WTC11 (cell line): Measurements from ENCODE around the gene ABCC2. TPM values are rescaled to one million over a fixed set of nuclear protein-coding genes. Genes with fewer than 3 reads are reported as not detected.
"Not testable (repeated sequence)": the region's sequence is repeated elsewhere in the genome, so short reads cannot be mapped to it uniquely, and the experiment has no call there.

ENCODE experiments used
- ATAC-seq: fragments of 200-7000 bp; cut with Tn5 transposase; 2 replicates; pipeline ENCODE4 v1.10.0; 2021; ENCODE audit warnings: mild to moderate bottlenecking, moderate library complexity
- CTCF ChIA-PET: fragments of 300-600 bp; sonication (Branson Sonifier 250); formaldehyde crosslinking; loops from one replicate; lab custom pipeline; 2021; ENCODE audit warnings: antibody characterized with exemption; lab: Charles Lee
- POLR2A ChIA-PET: fragments of 350-600 bp; sonication (Branson Sonifier 250); formaldehyde crosslinking; loops from one replicate; lab custom pipeline; 2021; ENCODE audit warnings: antibody characterized with exemption; lab: Charles Lee
- DNase-seq: peaks from one replicate; pipeline ENCODE4 v3.0.0; 2021; ENCODE audit warnings: low spot score
- H3K27ac Mint-ChIP-seq: 2 replicates; pipeline ENCODE4 v1.8.0; 2021; ENCODE audit warnings: mixed read lengths
- H3K27me3 Mint-ChIP-seq: 2 replicates; pipeline ENCODE4 v1.8.0; 2021; ENCODE audit warnings: low read depth, mild to moderate bottlenecking, moderate library complexity, mixed read lengths
- H3K36me3 Mint-ChIP-seq: 2 replicates; pipeline ENCODE4 v1.8.0; 2021; ENCODE audit warnings: mixed read lengths
- H3K4me1 Mint-ChIP-seq: 2 replicates; pipeline ENCODE4 v1.8.0; 2022; ENCODE audit warnings: mixed read lengths
- H3K4me3 Mint-ChIP-seq: 2 replicates; pipeline ENCODE4 v1.8.0; 2021; ENCODE audit warnings: mild to moderate bottlenecking, moderate library complexity, mixed read lengths
- H3K9me3 Mint-ChIP-seq: 2 replicates; pipeline ENCODE4 v1.8.0; 2021; ENCODE audit warnings: mixed read lengths
- CBFB ChIP-seq: sonication (generic); formaldehyde crosslinking; IDR thresholded peaks from 2 replicates; pipeline ENCODE4 v1.8.1; 2022; ENCODE audit warnings: mild to moderate bottlenecking, low read depth, missing genetic modification reagents
- ELF4 ChIP-seq: sonication (generic); formaldehyde crosslinking; IDR thresholded peaks from 2 replicates; pipeline ENCODE4 v1.8.1; 2022; ENCODE audit warnings: low read depth, mild to moderate bottlenecking, moderate library complexity, missing genetic modification reagents
- EMX1 ChIP-seq: fragments of 250-450 bp; sonication (Bioruptor Pico); IDR thresholded peaks from 2 replicates; pipeline ENCODE4 v1.8.0; 2021; ENCODE audit warnings: mild to moderate bottlenecking
- FOXP1 ChIP-seq: sonication (generic); formaldehyde crosslinking; IDR thresholded peaks from 2 replicates; pipeline ENCODE4 v1.8.0; 2022; ENCODE audit warnings: missing genetic modification reagents, mild to moderate bottlenecking, moderate library complexity, borderline replicate concordance
- JUN ChIP-seq: sonication (generic); formaldehyde crosslinking; IDR thresholded peaks from 2 replicates; pipeline ENCODE4 v1.8.0; 2023; ENCODE audit warnings: mild to moderate bottlenecking, missing genetic modification reagents
- KAT7 ChIP-seq: sonication (generic); formaldehyde crosslinking; IDR thresholded peaks from 2 replicates; pipeline ENCODE4 v1.8.1; 2023; ENCODE audit warnings: missing genetic modification reagents, mild to moderate bottlenecking, borderline replicate concordance
- NR2C2 ChIP-seq: sonication (generic); formaldehyde crosslinking; IDR thresholded peaks from 2 replicates; pipeline ENCODE4 v1.8.0; 2022; ENCODE audit warnings: mild to moderate bottlenecking, missing genetic modification reagents
- PRRX2 ChIP-seq: fragments of 250-450 bp; sonication (Bioruptor Pico); IDR thresholded peaks from 2 replicates; pipeline ENCODE4 v1.8.0; 2021; ENCODE audit warnings: mild to moderate bottlenecking
- RORB ChIP-seq: fragments of 250-450 bp; sonication (Bioruptor Pico); IDR thresholded peaks from 2 replicates; pipeline ENCODE4 v1.9.0; 2021; ENCODE audit warnings: mild to moderate bottlenecking
- SOX15 ChIP-seq: fragments of 250-450 bp; sonication (Bioruptor Pico); IDR thresholded peaks from 2 replicates; pipeline ENCODE4 v1.9.0; 2021; ENCODE audit warnings: mild to moderate bottlenecking
- TCF7 ChIP-seq: sonication (generic); formaldehyde crosslinking; IDR thresholded peaks from 2 replicates; pipeline ENCODE4 v1.8.0; 2022; ENCODE audit warnings: mild to moderate bottlenecking, low read depth, missing genetic modification reagents, moderate library complexity
- TEAD1 ChIP-seq: sonication (generic); formaldehyde crosslinking; IDR thresholded peaks from 2 replicates; pipeline ENCODE4 v1.8.0; 2022; ENCODE audit warnings: mild to moderate bottlenecking, missing genetic modification reagents
- ZNF138 ChIP-seq: sonication (generic); formaldehyde crosslinking; conservative IDR thresholded peaks from 2 replicates; pipeline ENCODE4 v1.8.1; 2022; ENCODE audit warnings: mild to moderate bottlenecking, moderate library complexity, missing genetic modification reagents
- ZNF219 ChIP-seq: sonication (generic); formaldehyde crosslinking; IDR thresholded peaks from 2 replicates; pipeline ENCODE4 v1.8.0; 2023; ENCODE audit warnings: missing genetic modification reagents, mild to moderate bottlenecking, borderline replicate concordance
- ZNF317 ChIP-seq: sonication (generic); formaldehyde crosslinking; IDR thresholded peaks from 2 replicates; pipeline ENCODE4 v1.8.1; 2023; ENCODE audit warnings: low read depth, mild to moderate bottlenecking, moderate library complexity, missing genetic modification reagents, borderline replicate concordance
- ZNF416 ChIP-seq: fragments of 250-450 bp; sonication (Bioruptor Pico); IDR thresholded peaks from 2 replicates; pipeline ENCODE4 v1.9.0; 2021; ENCODE audit warnings: mild to moderate bottlenecking, inconsistent platforms
- ZNF423 ChIP-seq: fragments of 250-450 bp; sonication (Bioruptor Pico); IDR thresholded peaks from 2 replicates; pipeline ENCODE4 v2.1.2; 2022; ENCODE audit warnings: mild to moderate bottlenecking, moderate library complexity
- ZNF671 ChIP-seq: fragments of 250-450 bp; sonication (Bioruptor Pico); IDR thresholded peaks from 2 replicates; pipeline ENCODE4 v1.8.0; 2021; ENCODE audit warnings: mild to moderate bottlenecking
- total RNA-seq: library from RNA; stranded (reverse); gene quantifications from 3 replicates; pipeline ENCODE4 v1.2.3, GENCODE V29; 2021
- TF ChIP-seq, protein P1 (sequence below): sonication (generic); formaldehyde crosslinking; IDR thresholded peaks from 2 replicates; pipeline ENCODE4 v1.8.1; 2023; ENCODE audit warnings: mild to moderate bottlenecking, missing genetic modification reagents
- TF ChIP-seq, protein P2 (sequence below): sonication (generic); formaldehyde crosslinking; conservative IDR thresholded peaks from 2 replicates; pipeline ENCODE4 v1.8.1; 2023; ENCODE audit warnings: mild to moderate bottlenecking, low read depth, missing genetic modification reagents, moderate library complexity
- TF ChIP-seq, protein P3 (sequence below): sonication (generic); formaldehyde crosslinking; IDR thresholded peaks from 2 replicates; pipeline ENCODE4 v1.8.1; 2022; ENCODE audit warnings: low read depth, mild to moderate bottlenecking, moderate library complexity, missing genetic modification reagents, borderline replicate concordance
- TF ChIP-seq, protein P4 (sequence below): fragments of 250-450 bp; sonication (Bioruptor Pico); conservative IDR thresholded peaks from 2 replicates; pipeline ENCODE4 v1.9.0; 2021; ENCODE audit warnings: mild to moderate bottlenecking

The ABCC2 gene
- total RNA-seq, 1 experiment from 2014 or later: 0.87 TPM

DNA sequence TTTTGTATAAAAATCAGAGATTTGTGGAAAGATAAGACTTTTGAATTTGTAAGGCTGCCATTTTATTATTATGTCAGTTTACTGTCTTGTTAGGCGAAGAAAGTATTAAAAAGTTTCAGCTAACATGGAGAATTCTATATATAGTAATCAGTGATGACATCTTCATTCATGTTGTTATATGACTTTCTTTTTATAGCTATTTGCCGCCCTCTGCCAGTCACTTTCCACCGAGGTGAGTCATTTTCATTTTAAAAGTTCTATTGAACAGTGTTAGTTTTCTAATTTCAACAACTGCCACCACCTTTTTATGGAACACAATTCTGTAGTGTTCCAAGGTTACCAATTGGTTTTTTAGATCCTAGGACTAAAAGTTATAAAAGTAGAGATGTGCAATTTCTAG lies 38.6 kb upstream of the ABCC2 start:
- ATAC-seq: no peak
- POLR2A ChIA-PET: no interaction called here

DNA sequence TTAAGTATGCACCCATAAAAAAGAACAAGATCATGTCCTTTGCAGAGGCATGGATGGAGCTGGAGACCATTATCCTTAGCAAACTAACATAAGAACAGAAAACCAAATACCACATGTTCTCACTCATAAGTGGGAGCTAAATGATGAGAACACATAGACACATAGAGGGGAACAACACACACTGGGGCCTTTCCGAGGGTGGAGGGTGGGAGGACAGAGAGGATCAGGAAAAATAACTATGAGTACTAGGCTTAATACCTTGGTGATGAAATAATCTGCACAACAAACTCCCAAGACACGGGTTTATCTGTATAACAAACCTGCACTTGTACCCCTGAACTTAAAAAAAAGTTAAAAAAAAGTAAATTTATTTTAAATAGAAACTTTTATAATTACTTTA lies 36.3 kb upstream of the ABCC2 start:
- POLR2A ChIA-PET, H3K27ac Mint-ChIP-seq, H3K27me3 Mint-ChIP-seq, DNase-seq, H3K9me3 Mint-ChIP-seq, H3K4me1 Mint-ChIP-seq, ATAC-seq, H3K4me3 Mint-ChIP-seq, CTCF ChIA-PET: not testable (repeated sequence)
- peaks cover 65% of the 10 kb centered on the region for H3K36me3 Mint-ChIP-seq

More for the DNA sequence above, 38.6 kb upstream of the ABCC2 start:
- no peaks in the 10 kb centered on the region for H3K4me1 Mint-ChIP-seq
- no peak overlapping the region for H3K27ac Mint-ChIP-seq
- no peak for DNase-seq
- peaks cover 71% of the 10 kb centered on the region for H3K36me3 Mint-ChIP-seq
- no peak for TF ChIP-seq CBFB
- no peak for TF ChIP-seq NR2C2 (CRISPR knock-in tag)
- no peak overlapping the region for H3K4me3 Mint-ChIP-seq
- H3K9me3 Mint-ChIP-seq: peaks cover 15% of the 10 kb centered on the region
- no peaks in the 10 kb centered on the region for H3K27me3 Mint-ChIP-seq
- CTCF ChIA-PET: no interaction called here

DNA sequence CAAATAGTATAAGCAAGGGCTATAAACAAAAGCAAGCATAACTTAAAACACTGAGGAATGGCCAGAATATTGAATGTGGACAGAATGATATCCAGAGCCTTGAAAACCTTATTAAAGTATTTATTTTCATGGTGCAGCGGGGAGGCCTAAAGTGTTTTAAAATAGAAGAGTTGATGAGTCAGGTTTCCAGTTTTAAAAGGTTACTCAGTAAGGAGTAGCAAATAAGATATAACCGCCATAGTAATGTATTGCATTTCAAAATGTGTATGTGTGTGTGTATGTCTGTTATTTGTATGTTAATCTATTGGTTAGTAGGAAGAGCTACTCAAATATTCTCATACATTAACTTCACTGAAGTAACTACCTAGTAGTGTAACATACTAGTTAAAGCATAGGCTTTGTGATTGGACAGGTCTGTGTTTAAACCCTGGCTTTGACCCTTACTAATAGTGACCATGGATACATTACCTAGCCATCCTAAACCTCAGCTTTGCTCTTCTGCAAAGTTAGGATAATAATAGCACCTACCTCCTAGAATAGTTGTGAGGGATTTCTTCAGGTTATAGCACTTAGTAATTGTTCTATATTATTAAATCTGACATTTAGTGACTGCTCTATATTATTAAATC lies 33.5 kb upstream of the ABCC2 start:
- POLR2A ChIA-PET: no interaction called here
- H3K27me3 Mint-ChIP-seq: no peaks in the 10 kb centered on the region
- H3K27ac Mint-ChIP-seq: no peak overlapping the region
- ATAC-seq: no peak
- no peaks in the 10 kb centered on the region for H3K4me1 Mint-ChIP-seq
- TF ChIP-seq ELF4 (CRISPR knock-in tag): no peak
- TF ChIP-seq PRRX2: no peak
- TF ChIP-seq ZNF138 (CRISPR knock-in tag): no peak
- TF ChIP-seq JUN (CRISPR knock-in tag): no peak
- no peak for TF ChIP-seq ZNF671 (CRISPR knock-in tag)
- TF ChIP-seq, protein P1, sequence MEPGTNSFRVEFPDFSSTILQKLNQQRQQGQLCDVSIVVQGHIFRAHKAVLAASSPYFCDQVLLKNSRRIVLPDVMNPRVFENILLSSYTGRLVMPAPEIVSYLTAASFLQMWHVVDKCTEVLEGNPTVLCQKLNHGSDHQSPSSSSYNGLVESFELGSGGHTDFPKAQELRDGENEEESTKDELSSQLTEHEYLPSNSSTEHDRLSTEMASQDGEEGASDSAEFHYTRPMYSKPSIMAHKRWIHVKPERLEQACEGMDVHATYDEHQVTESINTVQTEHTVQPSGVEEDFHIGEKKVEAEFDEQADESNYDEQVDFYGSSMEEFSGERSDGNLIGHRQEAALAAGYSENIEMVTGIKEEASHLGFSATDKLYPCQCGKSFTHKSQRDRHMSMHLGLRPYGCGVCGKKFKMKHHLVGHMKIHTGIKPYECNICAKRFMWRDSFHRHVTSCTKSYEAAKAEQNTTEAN: no peak
- no peak for TF ChIP-seq TEAD1 (CRISPR knock-in tag)
- no peak for TF ChIP-seq ZNF423
- TF ChIP-seq FOXP1: no peak
- no peak for TF ChIP-seq KAT7 (CRISPR knock-in tag)
- no peak for TF ChIP-seq ZNF416
- TF ChIP-seq RORB (CRISPR knock-in tag): no peak
- TF ChIP-seq, protein P2, sequence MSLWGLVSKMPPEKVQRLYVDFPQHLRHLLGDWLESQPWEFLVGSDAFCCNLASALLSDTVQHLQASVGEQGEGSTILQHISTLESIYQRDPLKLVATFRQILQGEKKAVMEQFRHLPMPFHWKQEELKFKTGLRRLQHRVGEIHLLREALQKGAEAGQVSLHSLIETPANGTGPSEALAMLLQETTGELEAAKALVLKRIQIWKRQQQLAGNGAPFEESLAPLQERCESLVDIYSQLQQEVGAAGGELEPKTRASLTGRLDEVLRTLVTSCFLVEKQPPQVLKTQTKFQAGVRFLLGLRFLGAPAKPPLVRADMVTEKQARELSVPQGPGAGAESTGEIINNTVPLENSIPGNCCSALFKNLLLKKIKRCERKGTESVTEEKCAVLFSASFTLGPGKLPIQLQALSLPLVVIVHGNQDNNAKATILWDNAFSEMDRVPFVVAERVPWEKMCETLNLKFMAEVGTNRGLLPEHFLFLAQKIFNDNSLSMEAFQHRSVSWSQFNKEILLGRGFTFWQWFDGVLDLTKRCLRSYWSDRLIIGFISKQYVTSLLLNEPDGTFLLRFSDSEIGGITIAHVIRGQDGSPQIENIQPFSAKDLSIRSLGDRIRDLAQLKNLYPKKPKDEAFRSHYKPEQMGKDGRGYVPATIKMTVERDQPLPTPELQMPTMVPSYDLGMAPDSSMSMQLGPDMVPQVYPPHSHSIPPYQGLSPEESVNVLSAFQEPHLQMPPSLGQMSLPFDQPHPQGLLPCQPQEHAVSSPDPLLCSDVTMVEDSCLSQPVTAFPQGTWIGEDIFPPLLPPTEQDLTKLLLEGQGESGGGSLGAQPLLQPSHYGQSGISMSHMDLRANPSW (CRISPR knock-in tag): no peak
- peaks cover 54% of the 10 kb centered on the region for H3K36me3 Mint-ChIP-seq
- CTCF ChIA-PET: no interaction called here
- DNase-seq: no peak
- no peaks in the 10 kb centered on the region for H3K9me3 Mint-ChIP-seq
- H3K4me3 Mint-ChIP-seq: no peak overlapping the region

DNA sequence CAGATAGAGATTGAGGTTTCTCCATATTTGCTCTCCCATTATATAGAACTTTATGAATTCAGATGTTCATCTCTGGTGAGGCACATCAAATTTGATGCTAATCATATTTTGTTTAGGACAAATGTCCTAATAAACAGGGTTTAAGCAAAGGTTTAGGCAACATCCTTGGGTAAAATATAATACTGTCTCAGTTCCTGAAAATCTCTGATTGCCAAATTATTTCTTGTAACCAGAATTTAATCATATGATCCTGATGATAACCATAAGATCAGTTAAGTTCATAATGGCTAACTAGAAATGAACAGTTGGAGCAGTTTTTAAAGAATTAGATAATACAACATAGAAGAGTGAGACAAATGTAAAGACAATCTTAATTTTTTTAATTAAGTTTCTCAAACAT lies 31.8 kb upstream of the ABCC2 start:
- peaks cover 54% of the 10 kb centered on the region for H3K36me3 Mint-ChIP-seq
- no peak for ATAC-seq
- H3K4me3 Mint-ChIP-seq: no peak overlapping the region
- TF ChIP-seq ZNF317 (CRISPR knock-in tag) (no peak), TCF7 (CRISPR knock-in tag) (no peak), SOX15 (CRISPR knock-in tag) (no peak), EMX1 (no peak), ZNF219 (CRISPR knock-in tag) (no peak)
- TF ChIP-seq, protein P3, sequence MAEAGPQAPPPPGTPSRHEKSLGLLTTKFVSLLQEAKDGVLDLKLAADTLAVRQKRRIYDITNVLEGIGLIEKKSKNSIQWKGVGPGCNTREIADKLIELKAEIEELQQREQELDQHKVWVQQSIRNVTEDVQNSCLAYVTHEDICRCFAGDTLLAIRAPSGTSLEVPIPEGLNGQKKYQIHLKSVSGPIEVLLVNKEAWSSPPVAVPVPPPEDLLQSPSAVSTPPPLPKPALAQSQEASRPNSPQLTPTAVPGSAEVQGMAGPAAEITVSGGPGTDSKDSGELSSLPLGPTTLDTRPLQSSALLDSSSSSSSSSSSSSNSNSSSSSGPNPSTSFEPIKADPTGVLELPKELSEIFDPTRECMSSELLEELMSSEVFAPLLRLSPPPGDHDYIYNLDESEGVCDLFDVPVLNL (CRISPR knock-in tag): no peak
- TF ChIP-seq, protein P4, sequence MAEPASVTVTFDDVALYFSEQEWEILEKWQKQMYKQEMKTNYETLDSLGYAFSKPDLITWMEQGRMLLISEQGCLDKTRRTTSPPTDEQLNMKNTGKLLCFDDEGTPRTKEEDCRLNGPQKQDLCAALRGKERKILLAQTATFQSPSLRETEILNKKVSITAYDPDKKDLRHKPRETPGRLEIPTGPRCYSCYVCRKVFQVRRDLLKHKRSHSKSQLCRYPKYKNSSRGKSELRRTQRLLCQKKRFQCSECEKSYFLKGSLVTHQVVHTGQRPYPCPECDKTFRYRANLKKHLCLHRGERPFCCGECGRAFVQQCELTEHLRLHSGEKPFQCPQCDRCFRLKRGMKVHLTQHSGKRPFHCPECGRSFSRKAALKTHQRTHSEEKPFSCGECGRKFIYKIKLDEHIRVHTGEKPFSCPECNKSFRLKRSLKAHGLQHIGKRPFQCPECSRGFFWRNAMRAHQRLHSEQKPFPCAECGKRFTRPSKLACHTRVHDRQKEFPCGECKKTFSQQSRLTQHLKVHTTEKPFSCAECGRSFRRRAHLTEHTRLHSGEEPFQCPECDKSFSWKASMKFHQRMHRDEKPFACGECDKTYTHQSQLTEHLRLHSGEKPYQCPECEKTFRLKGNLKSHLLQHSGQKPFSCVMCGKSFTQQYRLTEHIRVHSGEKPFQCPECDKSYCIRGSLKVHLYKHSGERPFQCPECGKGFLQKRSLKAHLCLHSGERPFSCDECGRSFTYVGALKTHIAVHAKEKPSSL (CRISPR knock-in tag): no peak
- TF ChIP-seq, all 79 proteins: peak for 0
- ChIA-PET POLR2A (no interaction called here), CTCF (no interaction called here)
- Mint-ChIP-seq H3K9me3 (no peaks in the 10 kb centered on the region), H3K27ac (no peak overlapping the region), H3K27me3 (no peaks in the 10 kb centered on the region), H3K4me1 (no peaks in the 10 kb centered on the region)
- no peak for DNase-seq
